GM23248 (cell line): ENCODE data around the gene INHBE. TPM values are rescaled to one million over a fixed set of nuclear protein-coding genes. Genes with fewer than 3 reads are reported as not detected.
A peak's percentile ranks its signal among the peaks of the same experiment; 100 is the strongest.

Source experiments
- DNase-seq: peaks from one replicate; pipeline ENCODE4 v3.0.0-alpha.2; 2015
- H2AFZ ChIP-seq: fragments of 200-600 bp; sonication (generic); 2 replicates; pipeline ENCODE4 v1.6.1; 2016; ENCODE audit warnings: antibody characterized with exemption
- H3F3A ChIP-seq: fragments of 200-600 bp; sonication (generic); 2 replicates; pipeline ENCODE4 v1.6.1; 2016; ENCODE audit warnings: mild to moderate bottlenecking, antibody characterized with exemption, mixed run types; ENCODE audit not compliant: insufficient read depth
- H3K27ac ChIP-seq: fragments of 200-600 bp; sonication (generic); 2 replicates; pipeline ENCODE4 v1.5.1; 2016; ENCODE audit warnings: mild to moderate bottlenecking
- H3K27me3 ChIP-seq: fragments of 200-600 bp; sonication (generic); replicated peaks from 2 replicates; pipeline ENCODE4 v1.6.1; 2016; ENCODE audit warnings: mild to moderate bottlenecking; ENCODE audit not compliant: insufficient read depth
- H3K36me3 ChIP-seq: fragments of 200-600 bp; sonication (generic); 2 replicates; pipeline ENCODE4 v1.6.1; 2016; ENCODE audit warnings: low read depth, mild to moderate bottlenecking
- H3K4me1 ChIP-seq: fragments of 200-600 bp; sonication (generic); 2 replicates; pipeline ENCODE4 v1.6.1; 2016; ENCODE audit warnings: mild to moderate bottlenecking; ENCODE audit not compliant: insufficient read depth
- H3K4me2 ChIP-seq: fragments of 200-600 bp; sonication (generic); one replicate; pipeline ENCODE4 v1.6.1; 2016; ENCODE audit warnings: mild to moderate bottlenecking; ENCODE audit not compliant: unreplicated experiment
- H3K4me3 ChIP-seq: fragments of 200-600 bp; sonication (generic); 2 replicates; pipeline ENCODE4 v1.5.1; 2016; ENCODE audit warnings: mild to moderate bottlenecking
- H3K79me2 ChIP-seq: fragments of 200-600 bp; sonication (generic); 2 replicates; pipeline ENCODE4 v1.6.1; 2016; ENCODE audit warnings: mild to moderate bottlenecking; ENCODE audit not compliant: insufficient read depth
- H3K9ac ChIP-seq: fragments of 200-600 bp; sonication (generic); 2 replicates; pipeline ENCODE4 v1.6.1; 2016; ENCODE audit warnings: mild to moderate bottlenecking
- H3K9me2 ChIP-seq: fragments of 200-600 bp; sonication (generic); 2 replicates; pipeline ENCODE4 v1.6.1; 2016; ENCODE audit warnings: mixed run types, mild to moderate bottlenecking, moderate library complexity; ENCODE audit not compliant: insufficient read depth
- H3K9me3 ChIP-seq: fragments of 200-600 bp; sonication (generic); one replicate; pipeline ENCODE4 v1.6.1; 2017; ENCODE audit warnings: low read depth
- H4K20me1 ChIP-seq: fragments of 200-600 bp; sonication (generic); 2 replicates; pipeline ENCODE4 v1.6.0; 2016; ENCODE audit not compliant: insufficient read depth
- EZH2 ChIP-seq: fragments of 200-600 bp; sonication (generic); IDR thresholded peaks from 2 replicates; pipeline ENCODE4 v1.6.1; 2018; ENCODE audit warnings: antibody characterized with exemption, mild to moderate bottlenecking; ENCODE audit not compliant: insufficient read depth, poor library complexity, severe bottlenecking
- EZH2phosphoT487 ChIP-seq: fragments of 200-600 bp; sonication (generic); IDR thresholded peaks from 2 replicates; pipeline ENCODE4 v1.6.1; 2018; ENCODE audit warnings: antibody characterized with exemption, moderate library complexity, mild to moderate bottlenecking, low read depth; ENCODE audit not compliant: insufficient read depth
- WGBS, 2 experiments: methylation state at CpG; one replicate each; pipeline ENCODE4 v1.1.6; 2015 to 2017; ENCODE audit warnings: low lambda C conversion rate in 2 of 2, low coverage in 1 of 2; ENCODE audit errors: missing lambda C conversion rate in 2 of 2; 5-methylcytosine and 5-hydroxymethylcytosine counted together
- in situ Hi-C: fragments of 300-500 bp; cut with MboI; formaldehyde crosslinking; loops from 2 replicates; pipeline ENCODE4 v1.15.0; 2020
- polyA plus RNA-seq: library from polyadenylated mRNA; unstranded; fragments of >200 nt; fragmentation: Nextera tagmentation; extraction: Ambion mirVana; gene quantifications from 2 replicates; pipeline ENCODE4 v1.2.1, GENCODE V29; 2016
- total RNA-seq: library from RNA; depleted of rRNA; stranded (reverse); fragments of >200 nt; shearing (Covaris generic); gene quantifications from 2 replicates; pipeline ENCODE4 v1.2.3, GENCODE V29; 2014

The INHBE gene
- total and polyA plus RNA-seq, 2 experiments from 2014 or later = 0.24 to 0.65 TPM

- no peak for DNase-seq
- Histone ChIP-seq H3K4me2 (peak overlapping the region; percentile 91), H3K4me3 (peak overlapping the region; percentile 81), H3F3A (peaks cover 3% of the 10 kb centered on the region; the same call in 1 of the 2 replicates), H3K27ac (peak overlapping the region; percentile 55), H3K27me3 (no peaks in the 10 kb centered on the region), H3K4me1 (peaks cover 20% of the 10 kb centered on the region), H3K9me2 (no peaks in the 10 kb centered on the region), H2AFZ (peak overlapping the region; percentile 96), H3K79me2 (no peaks in the 10 kb centered on the region), H4K20me1 (no peaks in the 10 kb centered on the region), H3K9ac (peak overlapping the region; percentile 74), H3K36me3 (no peaks in the 10 kb centered on the region), H3K9me3 (no peaks in the 10 kb centered on the region)
- no peak for TF ChIP-seq EZH2phosphoT487
- TF ChIP-seq EZH2 = no peak
- WGBS, 2 experiments = 33 to 38% methylated on average over 3 of the region's 3 CpGs
- in situ Hi-C loops = no loop called here
Observed at GRCh38 chr12:57458665-57459054, 3.6 kb downstream of the INHBE start.

- no peak for TF ChIP-seq EZH2
- no peak for TF ChIP-seq EZH2phosphoT487
- peak overlapping the region; percentile 91 for H3K4me2 ChIP-seq
- 0% methylated on average over 24 of the region's 24 CpGs for WGBS, 2 experiments
- in situ Hi-C loops = no loop called here
- peaks cover 3% of the 10 kb centered on the region; the same call in 1 of the 2 replicates for H3F3A ChIP-seq
- no peaks in the 10 kb centered on the region for H3K9me2 ChIP-seq
- H3K9me3 ChIP-seq = no peaks in the 10 kb centered on the region
- DNase-seq = peak; percentile 95
- H3K27ac ChIP-seq = peak overlapping the region; percentile 55
- peaks cover 20% of the 10 kb centered on the region for H3K4me1 ChIP-seq
- H3K27me3 ChIP-seq = no peaks in the 10 kb centered on the region
- no peaks in the 10 kb centered on the region for H3K36me3 ChIP-seq
- H3K9ac ChIP-seq = peak overlapping the region; percentile 74
- peak overlapping the region; percentile 81 for H3K4me3 ChIP-seq
- peak overlapping the region; percentile 96 for H2AFZ ChIP-seq
- no peaks in the 10 kb centered on the region for H4K20me1 ChIP-seq
- no peaks in the 10 kb centered on the region for H3K79me2 ChIP-seq
Observed at GRCh38 chr12:57459055-57459749, 4.1 kb downstream of the INHBE start.

GRCh38 chr12:57459750-57460467 is 4.8 kb downstream of the INHBE start, which contains the start of gene GLI1:
Gene GLI1, plus strand, starts transcription at chr12:57459785. Its CDS starts 3,907 bp downstream, at chr12:57463692.
- 2% methylated on average over 18 to 34 of the region's 36 CpGs for WGBS, 2 experiments

GRCh38 chr12:57460468-57460784 is 5.3 kb downstream of the INHBE start:
- Histone ChIP-seq H3K27me3 (no peaks in the 10 kb centered on the region), H3K36me3 (no peaks in the 10 kb centered on the region), H3K4me3 (peak overlapping the region; percentile 81), H3F3A (peaks cover 3% of the 10 kb centered on the region; the same call in 1 of the 2 replicates), H3K4me2 (peak overlapping the region; percentile 91), H2AFZ (no peak overlapping the region), H3K9me2 (no peaks in the 10 kb centered on the region), H3K27ac (no peak overlapping the region), H4K20me1 (no peaks in the 10 kb centered on the region), H3K9me3 (no peaks in the 10 kb centered on the region), H3K4me1 (peaks cover 13% of the 10 kb centered on the region), H3K9ac (no peak overlapping the region), H3K79me2 (no peaks in the 10 kb centered on the region)
- no peak for DNase-seq
- in situ Hi-C loops = no loop called here
- TF ChIP-seq EZH2phosphoT487 = no peak
- TF ChIP-seq EZH2 = no peak
- 0% methylated on average over 5 to 6 of the region's 6 CpGs for WGBS, 2 experiments

More at GRCh38 chr12:57459750-57460467, 4.8 kb downstream of the INHBE start, which contains the start of gene GLI1:
- Histone ChIP-seq H3K27ac (peak within 1 kb of the TSS; percentile 55), H2AFZ (peak within 1 kb of the TSS; percentile 96), H3K9me3 (no peaks in the 10 kb centered on the region), H3K27me3 (no peaks in the 10 kb centered on the region), H3K9ac (peak within 1 kb of the TSS; percentile 74), H3K79me2 (no peaks in the 10 kb centered on the region), H3K9me2 (no peaks in the 10 kb centered on the region), H3K4me3 (peak within 1 kb of the TSS; percentile 81), H3K4me1 (peaks cover 15% of the 10 kb centered on the region), H4K20me1 (no peaks in the 10 kb centered on the region), H3K36me3 (no peaks in the 10 kb centered on the region), H3K4me2 (peak within 1 kb of the TSS; percentile 91), H3F3A (peaks cover 3% of the 10 kb centered on the region; the same call in 1 of the 2 replicates)
- TF ChIP-seq EZH2 = no peak
- TF ChIP-seq EZH2phosphoT487 = no peak
- DNase-seq = peak; percentile 68
- in situ Hi-C loops = no loop called here
